GM12878 (cell line): ENCODE results near the gene NPY5R. TPM values are rescaled to one million over a fixed set of nuclear protein-coding genes. Genes with fewer than 3 reads are reported as not detected.

Experiments
- ATAC-seq: fragments of 200-7000 bp; cut with Tn5 transposase; 3 replicates; pipeline ENCODE4 v1.9.1; 2020; ENCODE audit warnings: mild to moderate bottlenecking, moderate library complexity
- BruUV-seq: library from RNA; stranded (reverse); fragments of 400-500 nt; replicated peaks from 2 replicates; lab custom pipeline; 2021; lab: Mats Ljungman, UMichigan
- CTCF ChIA-PET: fragments of 300-600 bp; sonication (Branson Sonifier 250); formaldehyde crosslinking; extraction: SDS; loops from one replicate; lab custom pipeline; 2021; ENCODE audit warnings: inconsistent platforms; lab: Yijun Ruan, JAX
- POLR2A ChIA-PET: fragments of 350-600 bp; formaldehyde crosslinking; extraction: SDS; loops from one replicate; lab custom pipeline; 2021; ENCODE audit warnings: inconsistent platforms; lab: Charles Lee
- RAD21 ChIA-PET: fragments of 300-600 bp; sonication (Branson Sonifier 250); formaldehyde crosslinking; loops from one replicate; lab custom pipeline; 2023; ENCODE audit warnings: antibody characterized with exemption; ENCODE audit not compliant: unreplicated experiment; lab: Charles Lee
- SMC1A ChIA-PET: fragments of 300-600 bp; sonication (Branson Sonifier 250); formaldehyde crosslinking; loops from one replicate; lab custom pipeline; 2023; ENCODE audit not compliant: unreplicated experiment, uncharacterized antibody; lab: Charles Lee
- DNase-seq: peaks from one replicate; pipeline ENCODE4 v3.0.0-alpha.2; 2011; ENCODE audit warnings: low read depth, low spot score
- FAIRE-seq: peaks from 3 replicates; lab custom pipeline; 2011; peaks lifted over from hg19 to GRCh38; lab: Jason Lieb, UNC
- H2AFZ ChIP-seq: 2 replicates; pipeline ENCODE4 v1.6.0; 2011; ENCODE audit warnings: low read depth, low read length, control low read depth; ENCODE audit not compliant: control insufficient read depth
- H3K27ac ChIP-seq: 2 replicates; pipeline ENCODE4 v1.5.1; 2011; ENCODE audit warnings: control low read depth; ENCODE audit not compliant: control insufficient read depth, insufficient read depth
- H3K27me3 ChIP-seq, 2 experiments: replicated peaks in 1 of 2; 2 replicates each; pipeline versions ENCODE4 v1.6.0 to v1.6.1; 2011; ENCODE audit warnings: low read length in 1 of 2; ENCODE audit not compliant: control insufficient read depth in 2 of 2, insufficient read depth in 2 of 2
- H3K36me3 ChIP-seq, 2 experiments: 2 replicates each; pipeline ENCODE4 v1.5.1; 2011; ENCODE audit warnings: low read length in 1 of 2; ENCODE audit not compliant: control insufficient read depth in 2 of 2, insufficient read depth in 2 of 2
- H3K4me1 ChIP-seq: 2 replicates; pipeline ENCODE4 v1.6.1; 2011; ENCODE audit warnings: mild to moderate bottlenecking, low read length, moderate library complexity, mixed read lengths; ENCODE audit not compliant: control insufficient read depth, insufficient read depth
- H3K4me2 ChIP-seq: 2 replicates; pipeline ENCODE4 v1.6.0; 2011; ENCODE audit warnings: control low read depth; ENCODE audit not compliant: control insufficient read depth, insufficient read depth
- H3K4me3 ChIP-seq: fragments of 200-600 bp; sonication (generic); 2 replicates; pipeline ENCODE4 v1.5.1; 2016
- H3K79me2 ChIP-seq: 2 replicates; pipeline ENCODE4 v1.6.0; 2011; ENCODE audit warnings: low read length; ENCODE audit not compliant: control insufficient read depth, insufficient read depth
- H3K9ac ChIP-seq: 2 replicates; pipeline ENCODE4 v1.8.0; 2011; ENCODE audit warnings: low read length, control low read depth, mixed read lengths; ENCODE audit not compliant: control insufficient read depth, insufficient read depth
- H3K9me3 ChIP-seq: replicated peaks from 3 replicates; pipeline ENCODE4 v1.5.1; 2011; ENCODE audit warnings: mild to moderate bottlenecking, low read length; ENCODE audit not compliant: control insufficient read depth, insufficient read depth
- H4K20me1 ChIP-seq: 2 replicates; pipeline ENCODE4 v1.6.0; 2011; ENCODE audit not compliant: control insufficient read depth, insufficient read depth
- CREB1 ChIP-seq: IDR thresholded peaks from 2 replicates; pipeline ENCODE4 v1.6.1; 2012; ENCODE audit warnings: low read depth, mild to moderate bottlenecking, inconsistent platforms
- E2F4 ChIP-seq: IDR thresholded peaks from 2 replicates; pipeline ENCODE4 v1.6.1; 2012; ENCODE audit warnings: low read depth, low read length, improper control_type of control experiment
- FOXM1 ChIP-seq: IDR thresholded peaks from 2 replicates; pipeline ENCODE4 v1.6.1; 2012; ENCODE audit warnings: low read depth, mild to moderate bottlenecking, inconsistent platforms, low read length, moderate library complexity
- KDM1A ChIP-seq: fragments of 200-600 bp; sonication (generic); IDR thresholded peaks from 2 replicates; pipeline ENCODE4 v1.6.1; 2016; ENCODE audit warnings: borderline replicate concordance
- PAX5 ChIP-seq: IDR thresholded peaks from 2 replicates; pipeline ENCODE4 v1.6.1; 2011; ENCODE audit warnings: low read depth, low read length, borderline replicate concordance
- PBX3 ChIP-seq: IDR thresholded peaks from 2 replicates; pipeline ENCODE4 v1.6.1; 2011; ENCODE audit warnings: mild to moderate bottlenecking, low read depth, low read length, moderate library complexity; ENCODE audit not compliant: insufficient replicate concordance
- SPI1 ChIP-seq: IDR thresholded peaks from 2 replicates; pipeline ENCODE4 v1.6.1; 2011; ENCODE audit warnings: low read depth, mild to moderate bottlenecking, low read length, moderate library complexity, borderline replicate concordance; ENCODE audit not compliant: insufficient read depth
- STAT1 ChIP-seq: fragments of 450-650 bp; conservative IDR thresholded peaks from 2 replicates; pipeline ENCODE4 v1.6.1; 2014; ENCODE audit warnings: antibody characterized with exemption, mild to moderate bottlenecking
- WRNIP1 ChIP-seq: IDR thresholded peaks from 2 replicates; pipeline ENCODE4 v1.6.1; 2011; ENCODE audit warnings: low read depth, low read length, improper control_type of control experiment, borderline replicate concordance
- ZNF274 ChIP-seq: IDR thresholded peaks from one replicate; pipeline ENCODE4 v1.8.0; 2011; ENCODE audit not compliant: insufficient read length, insufficient read depth
- WGBS: methylation state at CpG from one replicate; pipeline ENCODE4 v1.1.6; 2016; ENCODE audit warnings: low lambda C conversion rate; ENCODE audit not compliant: insufficient replicate concordance, insufficient coverage; ENCODE audit errors: missing lambda C conversion rate; 5-methylcytosine and 5-hydroxymethylcytosine counted together
- in situ Hi-C: fragments of 300-500 bp; cut with MboI; formaldehyde crosslinking; loops from 9 replicates; pipeline ENCODE4 v1.14.3; 2018; ENCODE audit warnings: mixed read lengths
- intact Hi-C: fragments of 100-400 bp; cut with micrococcal nuclease; formaldehyde crosslinking; loops from one replicate; pipeline ENCODE4 v1.14.2; 2022; ENCODE audit not compliant: unreplicated experiment
- polyA plus RNA-seq, 11 experiments: library from polyadenylated mRNA; depleted of rRNA in 4 of 11; unstranded in 6 of 11; stranded (reverse) in 5 of 11; fragments of >200 nt; fragmentation: Nextera tagmentation in 4 of 11; fragmentation: Illumina TruSeq in 1 of 11; extraction: Ambion mirVana in 4 of 11; extraction: Trizol in 1 of 11; gene quantifications; 1 replicate in 1 of 11; 2 replicates in 10 of 11; pipeline versions ENCODE4 v1.2.1 to v1.2.3, GENCODE V29; 2011 to 2016; ENCODE audit warnings: inconsistent platforms in 2 of 11, missing spikeins in 2 of 11, low read depth in 1 of 11
- total RNA-seq, 4 experiments: library from RNA; depleted of rRNA in 3 of 4; stranded (reverse); fragments of >200 nt in 3 of 4; fragmentation: Illumina TruSeq in 1 of 4; extraction: Trizol in 1 of 4; gene quantifications; 2 replicates each; pipeline versions ENCODE4 v1.2.1 to v1.2.3, GENCODE V29; 2013 to 2021
- TF ChIP-seq, protein P1 (sequence below): fragments of 450-650 bp; IDR thresholded peaks from 2 replicates; pipeline ENCODE4 v1.6.1; 2017; ENCODE audit warnings: mild to moderate bottlenecking, moderate library complexity
- TF ChIP-seq, protein P2 (sequence below): IDR thresholded peaks from 2 replicates; pipeline ENCODE4 v1.6.1; 2012; ENCODE audit warnings: low read depth, low read length, improper control_type of control experiment

NPY5R gene
- total and polyA plus RNA-seq, 10 of the 15 experiments (the other 5 are each of a cell fraction or from before 2014, with no cell fraction given): not detected

DNA sequence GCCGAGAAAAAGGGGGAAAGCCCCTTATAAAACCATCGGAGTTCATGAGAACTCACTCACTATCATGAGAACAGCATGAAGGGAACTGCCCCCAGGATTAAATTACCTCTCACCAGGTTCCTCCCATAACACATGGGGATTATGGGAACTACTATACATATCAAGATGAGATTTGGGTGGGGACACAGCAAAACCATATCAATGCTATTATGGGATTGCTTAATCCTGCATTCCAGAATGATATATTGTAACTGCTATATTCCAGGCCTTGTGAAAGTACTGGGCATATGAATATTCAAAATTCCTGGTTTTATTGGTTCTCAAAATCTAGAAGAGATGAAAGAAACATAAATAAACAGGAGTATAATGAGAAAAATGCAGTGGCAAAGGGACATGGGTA is 40.6 kb upstream of the NPY5R start (continued):
- TF ChIP-seq, protein P1, sequence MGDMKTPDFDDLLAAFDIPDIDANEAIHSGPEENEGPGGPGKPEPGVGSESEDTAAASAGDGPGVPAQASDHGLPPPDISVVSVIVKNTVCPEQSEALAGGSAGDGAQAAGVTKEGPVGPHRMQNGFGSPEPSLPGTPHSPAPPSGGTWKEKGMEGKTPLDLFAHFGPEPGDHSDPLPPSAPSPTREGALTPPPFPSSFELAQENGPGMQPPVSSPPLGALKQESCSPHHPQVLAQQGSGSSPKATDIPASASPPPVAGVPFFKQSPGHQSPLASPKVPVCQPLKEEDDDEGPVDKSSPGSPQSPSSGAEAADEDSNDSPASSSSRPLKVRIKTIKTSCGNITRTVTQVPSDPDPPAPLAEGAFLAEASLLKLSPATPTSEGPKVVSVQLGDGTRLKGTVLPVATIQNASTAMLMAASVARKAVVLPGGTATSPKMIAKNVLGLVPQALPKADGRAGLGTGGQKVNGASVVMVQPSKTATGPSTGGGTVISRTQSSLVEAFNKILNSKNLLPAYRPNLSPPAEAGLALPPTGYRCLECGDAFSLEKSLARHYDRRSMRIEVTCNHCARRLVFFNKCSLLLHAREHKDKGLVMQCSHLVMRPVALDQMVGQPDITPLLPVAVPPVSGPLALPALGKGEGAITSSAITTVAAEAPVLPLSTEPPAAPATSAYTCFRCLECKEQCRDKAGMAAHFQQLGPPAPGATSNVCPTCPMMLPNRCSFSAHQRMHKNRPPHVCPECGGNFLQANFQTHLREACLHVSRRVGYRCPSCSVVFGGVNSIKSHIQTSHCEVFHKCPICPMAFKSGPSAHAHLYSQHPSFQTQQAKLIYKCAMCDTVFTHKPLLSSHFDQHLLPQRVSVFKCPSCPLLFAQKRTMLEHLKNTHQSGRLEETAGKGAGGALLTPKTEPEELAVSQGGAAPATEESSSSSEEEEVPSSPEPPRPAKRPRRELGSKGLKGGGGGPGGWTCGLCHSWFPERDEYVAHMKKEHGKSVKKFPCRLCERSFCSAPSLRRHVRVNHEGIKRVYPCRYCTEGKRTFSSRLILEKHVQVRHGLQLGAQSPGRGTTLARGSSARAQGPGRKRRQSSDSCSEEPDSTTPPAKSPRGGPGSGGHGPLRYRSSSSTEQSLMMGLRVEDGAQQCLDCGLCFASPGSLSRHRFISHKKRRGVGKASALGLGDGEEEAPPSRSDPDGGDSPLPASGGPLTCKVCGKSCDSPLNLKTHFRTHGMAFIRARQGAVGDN: no peak
- no peak for TF ChIP-seq E2F4

GRCh38 chr4:163309466-163309865 is 34.2 kb upstream of the NPY5R start:
- H3K9me3 ChIP-seq: no peaks in the 10 kb centered on the region
- intact Hi-C loops: no loop called here
- H2AFZ ChIP-seq: no peak overlapping the region
- ChIA-PET SMC1A (interaction anchor here (0.7 kb wide), 1 partner anchor 15 kb away, joined by 3 read pairs; no protein-coding TSS in a partner anchor), CTCF (no interaction called here), POLR2A (no interaction called here), RAD21 (no interaction called here)
- no peak overlapping the region for H3K9ac ChIP-seq
- no peaks in the 10 kb centered on the region for H3K79me2 ChIP-seq
- DNase-seq (no peak), FAIRE-seq (no peak), ATAC-seq (no peak)
- H3K27ac ChIP-seq: no peak overlapping the region
- in situ Hi-C loops: no loop called here
- WGBS: 36% methylated on average over 1 of the region's 1 CpG
- no peak overlapping the region for H3K4me3 ChIP-seq
- H3K4me1 ChIP-seq: no peaks in the 10 kb centered on the region
- no peaks in the 10 kb centered on the region for H3K36me3 ChIP-seq
- H4K20me1 ChIP-seq: no peaks in the 10 kb centered on the region
- H3K27me3 ChIP-seq: no peaks in the 10 kb centered on the region
- no TSS peak for BruUV-seq
- no peak overlapping the region for H3K4me2 ChIP-seq
- TF ChIP-seq FOXM1 (no peak), WRNIP1 (no peak), KDM1A (no peak), ZNF274 (no peak), PAX5 (no peak), PBX3 (no peak), STAT1 (no peak), CREB1 (no peak), SPI1 (no peak)
- TF ChIP-seq, protein P2, sequence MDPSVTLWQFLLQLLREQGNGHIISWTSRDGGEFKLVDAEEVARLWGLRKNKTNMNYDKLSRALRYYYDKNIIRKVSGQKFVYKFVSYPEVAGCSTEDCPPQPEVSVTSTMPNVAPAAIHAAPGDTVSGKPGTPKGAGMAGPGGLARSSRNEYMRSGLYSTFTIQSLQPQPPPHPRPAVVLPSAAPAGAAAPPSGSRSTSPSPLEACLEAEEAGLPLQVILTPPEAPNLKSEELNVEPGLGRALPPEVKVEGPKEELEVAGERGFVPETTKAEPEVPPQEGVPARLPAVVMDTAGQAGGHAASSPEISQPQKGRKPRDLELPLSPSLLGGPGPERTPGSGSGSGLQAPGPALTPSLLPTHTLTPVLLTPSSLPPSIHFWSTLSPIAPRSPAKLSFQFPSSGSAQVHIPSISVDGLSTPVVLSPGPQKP: no peak
